HUES64 (cell line): Measurements from ENCODE around the gene EPRS1.

Experiments used
- H3K27ac ChIP-seq: 2 replicates; pipeline ENCODE4 v1.7.0; 2013; ENCODE audit warnings: low read depth, low read length, inconsistent platforms
- H3K27me3 ChIP-seq: 2 replicates; pipeline ENCODE4 v1.6.1; 2013; ENCODE audit warnings: mild to moderate bottlenecking, low read length; ENCODE audit not compliant: insufficient read depth
- H3K36me3 ChIP-seq: 2 replicates; pipeline ENCODE4 v1.6.1; 2013; ENCODE audit warnings: mild to moderate bottlenecking, low read length; ENCODE audit not compliant: insufficient read depth
- H3K4me1 ChIP-seq: 2 replicates; pipeline ENCODE4 v1.6.1; 2013; ENCODE audit warnings: mild to moderate bottlenecking, low read length, moderate library complexity; ENCODE audit not compliant: insufficient read depth
- H3K4me3 ChIP-seq: 2 replicates; pipeline ENCODE4 v1.5.1; 2013; ENCODE audit warnings: mild to moderate bottlenecking, low read length, moderate library complexity
- H3K9ac ChIP-seq: 2 replicates; pipeline ENCODE4 v1.6.1; 2013; ENCODE audit warnings: mild to moderate bottlenecking, low read depth, low read length
- H3K9me3 ChIP-seq: 2 replicates; pipeline ENCODE4 v1.6.1; 2013; ENCODE audit warnings: low read depth, low read length; ENCODE audit not compliant: insufficient read depth
- WGBS: fragments of 150-250, 120-280 bp; methylation state at CpG from one replicate; pipeline ENCODE4 v1.1.7; 2013; ENCODE audit warnings: missing lambda C conversion rate; 5-methylcytosine and 5-hydroxymethylcytosine counted together

Gene EPRS1

DNA sequence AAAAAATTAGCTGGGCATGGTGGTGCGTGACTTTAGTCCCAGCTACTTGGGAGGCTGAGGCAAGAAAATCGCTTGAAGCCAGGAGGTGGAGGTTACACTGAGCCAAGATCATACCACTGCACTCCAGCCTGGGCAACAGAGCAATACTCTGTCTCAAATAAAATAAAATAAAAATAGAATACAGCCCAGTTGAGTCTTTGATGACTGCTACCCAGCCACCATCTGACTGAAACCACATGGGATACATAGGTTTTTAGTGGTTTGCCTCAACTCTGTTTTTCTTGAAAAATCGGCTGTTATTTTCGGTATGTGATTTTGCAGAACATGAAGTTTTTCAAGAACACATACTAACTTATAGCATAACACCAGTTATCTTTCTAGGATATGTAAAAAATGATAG is 46.5 kb downstream of the EPRS1 start:
- 91% methylated on average over 4 of the region's 4 CpGs for WGBS
- H3K27ac ChIP-seq = no peak overlapping the region
- no peaks in the 10 kb centered on the region for H3K9me3 ChIP-seq
- peaks cover 94% of the 10 kb centered on the region for H3K36me3 ChIP-seq
- no peaks in the 10 kb centered on the region for H3K4me1 ChIP-seq
- no peak overlapping the region for H3K4me3 ChIP-seq
- no peak overlapping the region for H3K9ac ChIP-seq
- no peaks in the 10 kb centered on the region for H3K27me3 ChIP-seq
